ENCODE measurements around the gene SS18L1.

GRCh38 chr20:62161347-62161746 is 17.8 kb downstream of the SS18L1 start:
- TF ChIP-seq CTCF (IDR thresholded peaks at IDR 0.05) (no peak), POLR2A (IDR thresholded peaks at IDR 0.05) (no peak)

All from uterus (tissue), 2 donors.